ENCODE results near the gene TXNDC16. TPM values are rescaled to one million over a fixed set of nuclear protein-coding genes. Genes with fewer than 3 reads are reported as not detected.

Gene TXNDC16
- total RNA-seq, 2 donors from 2014 or later, result 6.4 to 16.3 TPM

DNA sequence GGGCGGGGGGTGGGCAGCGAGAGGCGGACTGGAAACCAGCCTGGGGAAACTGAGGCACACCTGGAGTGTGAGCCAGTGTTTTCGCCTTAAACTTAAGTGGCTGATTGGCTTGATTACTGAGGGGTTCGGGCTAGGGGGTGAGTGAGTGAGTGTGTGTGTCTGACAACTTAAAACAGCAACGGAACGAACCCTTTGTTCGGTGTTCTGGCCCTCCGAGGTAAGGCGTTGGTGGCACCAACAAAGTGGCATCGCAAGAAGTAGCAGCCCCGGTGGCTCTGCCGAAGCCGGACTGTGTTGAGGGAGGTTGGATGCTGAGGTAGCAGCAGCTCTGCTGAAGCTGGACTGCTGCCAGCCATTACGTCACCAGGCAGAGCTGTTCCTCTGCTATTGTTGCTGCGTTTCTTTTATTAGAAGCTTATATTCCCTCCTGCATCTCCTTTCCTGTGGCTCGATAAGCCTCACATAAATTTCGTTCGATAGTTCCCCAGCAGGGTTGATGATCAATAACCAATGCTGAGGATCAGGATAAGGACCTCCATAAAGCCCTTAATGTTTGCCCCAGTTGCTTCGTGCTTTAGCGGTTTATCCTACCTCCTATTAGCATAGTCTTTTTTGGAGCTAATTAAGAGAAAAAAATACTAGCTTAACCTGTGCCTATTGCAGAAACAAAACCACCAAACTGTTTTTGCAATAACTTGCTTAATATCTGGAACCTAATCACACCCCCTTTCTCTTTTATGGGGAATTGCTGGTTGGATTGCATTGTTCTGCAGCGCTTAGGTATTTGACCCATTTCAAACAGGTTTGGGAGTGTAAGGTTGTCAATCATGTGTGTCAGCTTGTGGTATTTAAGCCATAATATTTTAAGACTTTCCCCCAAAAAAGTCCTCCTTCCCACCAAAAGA is 1.6 kb upstream of the TXNDC16 start:
- DNase-seq (ENCODE audit: low spot score), result peak; percentile 76
- H3K27me3 Mint-ChIP-seq, result peaks cover 0 to 5% of the 10 kb centered on the region in 2 donors
- ATAC-seq, result no peak
- H3K9me3 Mint-ChIP-seq, result no peaks in the 10 kb centered on the region
- H3K4me3 Mint-ChIP-seq, result peak overlapping the region; percentile 93
- no peaks in the 10 kb centered on the region for H3K36me3 Mint-ChIP-seq
- H3K4me1 Mint-ChIP-seq (ENCODE audit: low read depth in 2 of 2), result peaks cover 22 to 27% of the 10 kb centered on the region in 2 donors
- peak overlapping the region; percentile 70 to 84 for H3K27ac Mint-ChIP-seq

GRCh38 chr14:52553002-52553670 is 831 bp upstream of the TXNDC16 start:
- Mint-ChIP-seq H3K4me3 (peak overlapping the region; percentile 93), H3K36me3 (no peaks in the 10 kb centered on the region), H3K4me1 (ENCODE audit: low read depth in 2 of 2) (peaks cover 22 to 27% of the 10 kb centered on the region in 2 donors), H3K9me3 (no peaks in the 10 kb centered on the region), H3K27me3 (peaks cover 0 to 5% of the 10 kb centered on the region in 2 donors), H3K27ac (peak overlapping the region; percentile 70 to 84)
- ATAC-seq, result peak; percentile 56 to 62
- no peak for DNase-seq (ENCODE audit: low spot score)

DNA sequence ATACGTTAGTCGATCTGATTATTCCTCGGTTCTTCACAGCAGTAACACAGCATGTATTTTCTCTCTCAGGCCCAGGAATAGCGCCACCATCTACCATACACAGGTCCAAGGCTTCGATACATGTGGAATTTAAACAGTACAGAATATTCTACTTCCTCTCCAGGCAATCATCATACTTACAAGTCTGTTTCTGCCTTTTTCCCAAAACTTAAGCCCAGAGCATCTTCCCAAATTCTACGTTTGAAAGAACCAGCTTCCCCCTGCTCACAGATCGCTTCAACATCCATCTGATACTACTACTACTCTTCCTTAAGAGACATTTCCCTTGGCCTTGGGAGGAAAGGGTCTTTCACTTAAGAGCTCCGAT is 626 bp downstream of the TXNDC16 start:
- Mint-ChIP-seq H3K9me3 (no peaks in the 10 kb centered on the region), H3K27me3 (peaks cover 0 to 2% of the 10 kb centered on the region in 2 donors), H3K4me1 (ENCODE audit: low read depth in 2 of 2) (peaks cover 27 to 28% of the 10 kb centered on the region in 2 donors), H3K4me3 (peak overlapping the region; percentile 90), H3K36me3 (no peaks in the 10 kb centered on the region), H3K27ac (peak overlapping the region; percentile 68 to 84)
- DNase-seq (ENCODE audit: low spot score) (no peak), ATAC-seq (no peak)

DNA sequence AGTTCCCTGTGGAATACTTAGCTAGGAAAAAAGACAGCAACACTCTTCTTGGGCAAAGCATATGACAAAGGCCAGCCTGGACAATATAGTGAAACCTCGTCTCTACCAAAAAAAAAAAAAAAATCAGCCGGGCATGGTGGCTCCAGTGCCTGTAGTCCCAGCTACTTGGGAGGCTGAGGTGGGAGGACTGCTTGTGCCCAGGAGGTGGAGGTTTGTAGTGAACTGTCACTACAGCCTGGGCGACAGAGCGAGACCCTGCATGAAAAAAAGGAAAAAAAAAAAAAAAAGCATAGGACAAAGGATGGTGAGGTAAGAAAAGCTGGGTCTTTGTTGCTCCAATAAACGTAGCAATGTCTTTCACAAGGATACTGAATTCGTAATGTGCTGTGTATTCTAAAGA is 1.1 kb downstream of the TXNDC16 start:
- H3K27me3 Mint-ChIP-seq, result peaks cover 0 to 2% of the 10 kb centered on the region in 2 donors
- peak overlapping the region; percentile 90 for H3K4me3 Mint-ChIP-seq
- ATAC-seq (no peak), DNase-seq (ENCODE audit: low spot score) (no peak)
- H3K9me3 Mint-ChIP-seq, result no peaks in the 10 kb centered on the region
- H3K27ac Mint-ChIP-seq, result peak overlapping the region; percentile 68 to 84
- H3K4me1 Mint-ChIP-seq (ENCODE audit: low read depth in 2 of 2), result peaks cover 27 to 28% of the 10 kb centered on the region in 2 donors
- no peaks in the 10 kb centered on the region for H3K36me3 Mint-ChIP-seq

DNA sequence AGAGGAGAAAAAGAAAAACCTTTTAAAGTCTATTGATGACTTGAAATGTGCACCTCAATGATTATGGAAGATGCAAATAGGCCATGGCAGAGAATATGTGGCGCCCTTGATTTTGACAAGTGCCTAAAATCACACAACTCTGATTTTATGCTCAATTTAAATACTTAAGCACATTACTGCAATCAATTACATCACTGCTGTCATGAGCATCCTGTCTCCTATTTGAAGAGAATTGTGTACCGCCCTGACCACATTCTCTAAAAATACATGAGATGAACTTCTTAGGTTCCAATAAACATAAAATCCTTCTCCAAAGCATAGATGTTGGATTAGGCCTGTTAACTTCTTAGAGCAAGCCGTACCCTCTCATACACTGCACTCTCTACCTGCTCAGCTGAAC is 1.6 kb downstream of the TXNDC16 start:
- peaks cover 27 to 28% of the 10 kb centered on the region in 2 donors for H3K4me1 Mint-ChIP-seq (ENCODE audit: low read depth in 2 of 2)
- H3K27ac Mint-ChIP-seq, result no peak overlapping the region
- no peaks in the 10 kb centered on the region for H3K9me3 Mint-ChIP-seq
- DNase-seq (ENCODE audit: low spot score) (no peak), ATAC-seq (no peak)
- H3K36me3 Mint-ChIP-seq, result no peaks in the 10 kb centered on the region
- H3K27me3 Mint-ChIP-seq, result peaks cover 0 to 2% of the 10 kb centered on the region in 2 donors
- peak overlapping the region; percentile 90 for H3K4me3 Mint-ChIP-seq

DNA sequence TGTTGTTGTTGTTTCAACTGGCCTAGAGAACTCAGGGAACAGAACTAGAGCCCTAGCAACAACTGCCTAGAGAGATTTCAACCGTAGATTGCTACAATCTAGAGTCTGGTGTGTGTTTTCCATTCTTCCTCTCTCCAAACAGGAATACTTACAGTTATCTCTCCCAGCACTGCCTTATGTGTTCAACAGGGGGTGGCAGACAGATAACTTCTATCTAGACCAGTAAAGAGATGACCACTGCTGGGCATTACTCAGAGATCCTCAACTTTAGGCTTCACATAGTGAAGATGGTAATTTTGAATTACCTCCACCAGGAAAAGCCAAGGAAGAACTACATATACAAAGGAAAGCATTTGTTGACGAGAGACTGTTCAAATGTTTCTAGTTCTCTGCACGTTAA is 4.8 kb downstream of the TXNDC16 start:
- Mint-ChIP-seq H3K27ac (no peak overlapping the region), H3K36me3 (no peaks in the 10 kb centered on the region), H3K9me3 (no peaks in the 10 kb centered on the region), H3K4me3 (no peak overlapping the region), H3K27me3 (no peaks in the 10 kb centered on the region), H3K4me1 (ENCODE audit: low read depth in 2 of 2) (peaks cover 20 to 23% of the 10 kb centered on the region in 2 donors)
- ATAC-seq (no peak), DNase-seq (ENCODE audit: low spot score) (no peak)

GRCh38 chr14:52547027-52547426 is 5.3 kb downstream of the TXNDC16 start:
- no peaks in the 10 kb centered on the region for H3K27me3 Mint-ChIP-seq
- no peak for DNase-seq (ENCODE audit: low spot score)
- no peaks in the 10 kb centered on the region for H3K9me3 Mint-ChIP-seq
- peaks cover 19 to 23% of the 10 kb centered on the region in 2 donors for H3K4me1 Mint-ChIP-seq (ENCODE audit: low read depth in 2 of 2)
- no peak for ATAC-seq
- H3K27ac Mint-ChIP-seq, result no peak overlapping the region
- no peaks in the 10 kb centered on the region for H3K36me3 Mint-ChIP-seq
- H3K4me3 Mint-ChIP-seq, result no peak overlapping the region

DNA sequence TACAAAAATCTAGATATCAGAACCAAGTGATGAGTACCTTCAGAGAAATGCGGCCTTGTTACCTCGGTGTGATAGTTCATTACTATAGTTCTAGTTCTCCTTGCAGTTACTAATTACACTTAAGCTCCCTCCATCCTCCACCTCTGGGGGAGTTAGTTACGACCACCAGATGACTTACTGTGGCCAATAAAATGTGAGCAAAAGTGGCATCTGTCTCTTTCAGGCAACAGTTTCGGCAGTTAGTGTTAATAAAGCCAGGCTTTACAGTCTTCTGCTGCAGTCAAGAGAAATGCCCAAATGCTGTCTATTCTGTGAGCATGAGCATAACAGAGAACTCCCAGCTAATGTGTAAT is 6.0 kb downstream of the TXNDC16 start:
- H3K4me1 Mint-ChIP-seq (ENCODE audit: low read depth in 2 of 2), result peaks cover 12 to 18% of the 10 kb centered on the region in 2 donors

GRCh38 chr14:52545584-52546317 is 6.6 kb downstream of the TXNDC16 start:
- Mint-ChIP-seq H3K27ac (no peak overlapping the region), H3K27me3 (no peaks in the 10 kb centered on the region), H3K36me3 (no peaks in the 10 kb centered on the region), H3K4me1 (ENCODE audit: low read depth in 2 of 2) (peaks cover 6 to 13% of the 10 kb centered on the region in 2 donors), H3K4me3 (no peak overlapping the region), H3K9me3 (no peaks in the 10 kb centered on the region)
- DNase-seq (ENCODE audit: low spot score) (no peak), ATAC-seq (no peak)

More for the DNA sequence above, 6.0 kb downstream of the TXNDC16 start:
- no peaks in the 10 kb centered on the region for H3K36me3 Mint-ChIP-seq
- H3K9me3 Mint-ChIP-seq, result no peaks in the 10 kb centered on the region
- H3K27me3 Mint-ChIP-seq, result no peaks in the 10 kb centered on the region
- no peak for DNase-seq (ENCODE audit: low spot score)
- H3K27ac Mint-ChIP-seq, result no peak overlapping the region
- no peak overlapping the region for H3K4me3 Mint-ChIP-seq
- ATAC-seq, result no peak

GRCh38 chr14:52538623-52539022 is 13.7 kb downstream of the TXNDC16 start:
- no peak overlapping the region for H3K4me3 Mint-ChIP-seq
- H3K9me3 Mint-ChIP-seq, result no peaks in the 10 kb centered on the region
- peaks cover 4 to 6% of the 10 kb centered on the region in 2 donors for H3K4me1 Mint-ChIP-seq (ENCODE audit: low read depth in 2 of 2)
- peaks cover 5% of the 10 kb centered on the region for H3K36me3 Mint-ChIP-seq
- H3K27me3 Mint-ChIP-seq, result no peaks in the 10 kb centered on the region
- DNase-seq (ENCODE audit: low spot score) (no peak), ATAC-seq (no peak)
- H3K27ac Mint-ChIP-seq, result no peak overlapping the region

- no peak for DNase-seq (ENCODE audit: low spot score)
- ATAC-seq, result no peak
- Mint-ChIP-seq H3K27ac (no peak overlapping the region), H3K36me3 (peaks cover 5% of the 10 kb centered on the region), H3K4me1 (ENCODE audit: low read depth in 2 of 2) (peaks cover 4 to 6% of the 10 kb centered on the region in 2 donors), H3K4me3 (no peak overlapping the region), H3K27me3 (no peaks in the 10 kb centered on the region), H3K9me3 (no peaks in the 10 kb centered on the region)
These were observed 16.0 kb downstream of the TXNDC16 start for GRCh38 chr14:52536269-52536668.

DNA sequence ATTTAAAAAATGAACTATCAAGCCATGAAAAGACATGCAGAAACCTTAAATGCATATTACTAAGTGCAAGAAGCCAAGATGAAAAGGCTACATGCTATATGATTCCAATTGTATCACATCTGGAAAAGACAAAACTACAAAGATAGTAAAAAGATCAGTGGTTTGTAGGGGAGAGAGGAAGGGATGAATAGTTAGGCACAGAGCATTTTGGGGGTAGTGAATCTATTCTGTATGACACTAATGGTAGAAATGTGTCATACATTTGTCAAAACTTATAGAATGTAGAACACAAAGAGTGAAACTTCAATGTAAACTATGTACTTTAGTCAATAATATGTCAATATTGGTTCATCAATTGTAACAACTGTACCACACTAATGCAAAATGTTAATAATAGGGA is 20.8 kb downstream of the TXNDC16 start:
- H3K27ac Mint-ChIP-seq, result no peak overlapping the region
- peaks cover 5% of the 10 kb centered on the region for H3K36me3 Mint-ChIP-seq
- no peak for DNase-seq (ENCODE audit: low spot score)
- ATAC-seq, result peak; percentile 36 to 57
- H3K9me3 Mint-ChIP-seq, result no peaks in the 10 kb centered on the region
- H3K27me3 Mint-ChIP-seq, result no peaks in the 10 kb centered on the region
- peaks cover 0 to 2% of the 10 kb centered on the region in 2 donors for H3K4me1 Mint-ChIP-seq (ENCODE audit: low read depth in 2 of 2)
- H3K4me3 Mint-ChIP-seq, result no peak overlapping the region

DNA sequence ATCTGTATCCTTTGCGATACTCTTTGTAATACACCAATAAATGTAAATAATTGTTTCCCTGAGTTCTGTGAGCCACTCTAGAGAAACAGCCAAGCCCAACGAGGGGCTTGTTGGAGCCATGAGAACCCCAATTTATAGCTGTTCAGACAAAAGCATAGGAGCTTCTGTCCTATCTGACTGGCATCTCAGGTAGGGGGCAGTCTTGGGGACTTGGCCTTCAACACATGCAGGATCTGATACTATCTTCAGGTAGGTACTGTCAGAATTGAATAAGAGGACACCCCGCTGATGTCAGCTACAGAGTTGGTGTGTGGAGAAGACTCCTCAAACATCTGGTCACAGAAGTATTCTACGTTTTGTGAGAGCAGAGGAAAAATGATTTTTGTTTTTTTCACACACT is 25.3 kb downstream of the TXNDC16 start:
- no peak for ATAC-seq
- DNase-seq (ENCODE audit: low spot score), result no peak
- Mint-ChIP-seq H3K9me3 (no peaks in the 10 kb centered on the region), H3K36me3 (no peaks in the 10 kb centered on the region), H3K27me3 (no peaks in the 10 kb centered on the region), H3K4me1 (ENCODE audit: low read depth in 2 of 2) (peaks cover 0 to 2% of the 10 kb centered on the region in 2 donors), H3K27ac (no peak overlapping the region), H3K4me3 (no peak overlapping the region)
